NCI-H1105 (cell line): Measurements from ENCODE around the gene SNED1.
A peak's percentile ranks its signal among the peaks of the same experiment; 100 is the strongest.

Source experiments
- DNase-seq: peaks from one replicate; lab custom pipeline; 2025; lab: John Stamatoyannopoulos, UW

Gene SNED1

DNA sequence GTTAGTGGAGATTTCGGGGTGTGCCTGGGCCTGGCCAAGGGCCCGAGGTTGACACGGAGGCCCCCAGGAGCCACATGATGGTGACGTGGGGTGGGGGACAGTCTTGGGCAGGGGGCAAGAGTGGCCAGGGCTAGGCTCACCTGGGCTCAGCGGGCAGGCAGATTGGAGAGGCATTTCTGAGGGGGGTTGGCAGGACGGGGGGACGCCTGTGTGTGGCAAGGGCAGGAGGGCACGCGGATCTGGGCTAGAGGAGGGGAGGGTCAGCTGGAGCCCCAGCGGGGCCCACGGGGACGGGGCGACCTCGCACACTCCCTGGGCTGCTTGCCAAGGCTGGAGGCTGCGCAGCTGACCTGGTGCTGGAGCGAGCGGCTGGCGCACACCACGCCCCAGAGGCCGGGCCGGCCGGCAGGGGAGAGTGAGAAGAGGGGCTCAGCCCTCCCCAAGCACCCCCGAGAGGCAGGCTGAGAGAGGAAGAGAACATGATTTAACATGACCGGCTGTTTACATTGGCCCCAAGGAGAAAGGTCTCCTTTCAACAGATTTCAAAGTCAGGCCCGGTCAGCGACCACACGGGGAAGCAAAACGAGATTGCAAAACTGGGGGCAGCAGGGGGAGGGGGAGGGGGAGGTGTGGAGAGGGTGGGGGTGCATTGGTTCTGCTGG, 38.0 kb upstream of the SNED1 start:
- DNase-seq, result peak; percentile 21

DNA sequence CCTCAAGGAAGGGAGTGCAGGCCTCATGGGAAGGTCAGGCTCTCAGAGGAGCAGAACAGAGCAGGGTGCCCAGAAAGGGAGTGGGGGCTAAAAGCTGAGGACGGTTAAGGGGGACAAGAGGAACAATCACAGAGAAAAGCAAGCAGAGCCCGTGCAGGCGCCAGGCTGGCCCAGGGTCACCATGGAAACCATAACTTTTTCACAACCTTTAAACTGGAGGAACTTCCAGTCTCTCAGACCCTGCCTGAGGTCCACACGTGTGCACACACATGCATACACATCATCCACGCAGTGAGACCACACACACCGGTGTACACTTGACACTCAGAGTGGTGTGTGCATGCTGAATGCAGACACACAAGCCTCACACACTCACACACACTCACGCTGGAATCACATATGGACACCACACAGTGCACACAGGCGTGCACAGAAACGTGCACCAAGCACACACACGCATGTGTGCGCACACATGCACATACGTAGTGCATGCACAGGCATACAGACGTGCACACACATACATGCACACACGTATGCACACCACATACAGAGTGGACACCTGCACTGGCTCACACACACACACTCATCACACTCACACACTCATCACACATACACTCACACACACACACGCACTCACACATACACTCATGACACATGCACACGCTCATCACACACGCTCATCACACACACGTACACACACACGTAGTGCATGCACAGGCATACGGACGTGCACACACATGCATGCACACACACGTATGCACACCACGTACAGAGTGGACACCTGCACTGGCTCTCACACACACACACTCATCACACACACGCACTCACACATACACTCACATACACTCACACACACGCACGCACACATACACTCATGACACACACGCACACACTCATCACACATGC, 37.2 kb upstream of the SNED1 start:
- no peak for DNase-seq

GRCh38 chr2:240961910-240962299, 36.5 kb upstream of the SNED1 start:
- no peak for DNase-seq

DNA sequence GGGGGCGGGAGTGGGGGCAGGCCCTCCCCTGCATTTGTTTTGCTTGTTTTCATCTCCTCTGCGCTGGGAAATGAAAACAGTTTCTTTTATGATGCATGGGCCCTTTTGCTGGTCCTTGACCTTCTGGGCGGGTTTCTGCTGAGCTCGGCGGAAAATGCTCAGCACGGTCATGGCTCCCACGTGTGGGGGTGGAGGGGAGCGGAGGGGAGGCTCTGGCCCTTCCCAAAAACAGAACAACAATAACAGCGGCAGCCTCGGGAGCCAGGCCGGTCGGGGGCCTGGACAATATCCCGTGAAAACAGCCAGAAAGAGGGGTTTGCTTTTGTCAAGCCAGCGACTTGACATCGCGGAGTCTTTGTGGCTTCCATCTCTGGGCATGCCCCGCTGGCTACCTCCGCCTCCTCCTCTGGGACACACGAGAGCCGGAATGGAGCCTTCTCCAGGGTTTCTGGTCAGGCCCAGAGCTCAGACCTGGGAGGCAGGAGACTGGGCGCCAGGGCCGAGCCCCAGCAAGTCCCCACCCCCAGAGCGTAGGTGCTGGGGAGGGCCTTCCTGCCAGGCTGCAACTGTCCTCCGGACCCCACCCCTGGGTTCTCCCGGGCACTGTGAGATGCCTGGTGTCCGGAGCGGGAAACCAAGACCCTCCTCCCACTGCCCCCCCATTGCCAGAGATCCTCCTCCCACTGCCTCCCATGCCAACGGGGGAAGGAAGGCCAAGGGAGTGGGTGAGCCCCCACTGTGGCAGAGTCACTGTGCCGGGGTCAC, 35.9 kb upstream of the SNED1 start:
- no peak for DNase-seq

DNA sequence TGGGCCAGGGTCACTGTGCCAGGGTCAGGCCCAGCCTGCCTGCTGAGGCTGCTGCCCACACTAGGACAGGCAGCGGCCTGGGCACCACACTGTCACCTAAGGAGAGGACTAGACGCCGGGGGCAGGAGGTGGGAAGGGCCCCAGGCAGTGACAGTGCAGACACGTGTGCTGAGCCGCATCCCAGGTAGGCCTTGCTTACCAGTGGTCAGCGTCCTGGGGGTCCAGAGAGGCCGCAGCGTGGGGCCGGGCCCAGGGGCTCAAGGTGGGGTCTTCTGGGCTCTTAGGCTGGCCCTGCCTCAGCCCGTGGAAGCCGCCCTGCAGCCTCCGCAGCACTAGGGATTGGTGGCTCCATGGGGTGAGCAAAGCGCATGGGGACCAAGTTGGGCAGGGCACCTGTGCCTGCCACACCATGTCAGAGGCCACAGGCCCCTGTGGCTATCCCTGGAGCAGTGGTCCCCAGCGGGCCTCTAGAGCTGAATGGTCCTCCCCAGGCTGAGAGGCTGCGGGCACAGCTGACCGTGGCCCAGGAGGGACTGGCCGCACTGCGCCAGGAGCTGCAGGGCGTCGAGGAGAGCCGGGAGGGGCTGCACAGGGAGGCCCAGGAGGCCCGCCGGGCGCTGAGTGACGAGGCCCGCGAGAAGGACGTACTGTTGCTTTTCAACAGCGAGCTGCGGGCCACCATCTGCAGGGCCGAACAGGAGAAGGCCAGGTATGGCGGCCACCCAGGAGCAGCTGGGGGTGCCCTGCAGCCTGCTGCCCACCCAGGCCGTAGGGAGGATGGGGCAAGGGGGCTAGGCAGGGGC, 35.2 kb upstream of the SNED1 start:
- no peak for DNase-seq

- DNase-seq, result no peak
Observed at GRCh38 chr2:240963868-240964703, 34.3 kb upstream of the SNED1 start.

- DNase-seq, result no peak
Observed at GRCh38 chr2:240964704-240965295, 33.6 kb upstream of the SNED1 start.

GRCh38 chr2:240965296-240965904, 33.0 kb upstream of the SNED1 start:
- DNase-seq, result no peak

DNA sequence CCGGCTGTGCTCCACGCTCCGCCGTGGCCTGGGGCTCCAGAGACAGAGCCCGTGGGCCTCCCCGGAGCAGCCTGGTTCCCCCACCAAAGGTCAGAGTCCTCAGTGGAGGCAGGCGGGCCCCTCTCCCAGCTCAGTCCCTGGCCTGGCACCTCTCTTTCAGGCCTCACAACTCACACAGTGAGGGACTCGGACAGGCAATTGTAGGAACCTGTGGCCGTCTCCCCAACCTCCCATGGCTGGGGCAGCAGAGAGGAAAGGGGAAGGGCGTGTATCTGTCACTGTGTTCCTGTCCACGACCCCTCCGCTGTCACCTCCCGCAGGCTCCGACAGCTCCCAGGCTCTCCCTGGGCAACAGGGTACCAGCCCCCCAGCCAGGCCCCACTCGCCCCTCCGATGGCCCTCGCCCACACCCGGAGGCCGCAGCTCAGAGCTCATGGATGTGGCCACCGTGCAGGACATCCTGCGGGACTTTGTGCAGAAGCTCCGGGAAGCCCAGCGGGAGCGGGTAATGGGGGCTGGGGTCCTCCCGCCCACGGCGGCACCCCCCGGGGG, 32.4 kb upstream of the SNED1 start:
- DNase-seq, result no peak

DNA sequence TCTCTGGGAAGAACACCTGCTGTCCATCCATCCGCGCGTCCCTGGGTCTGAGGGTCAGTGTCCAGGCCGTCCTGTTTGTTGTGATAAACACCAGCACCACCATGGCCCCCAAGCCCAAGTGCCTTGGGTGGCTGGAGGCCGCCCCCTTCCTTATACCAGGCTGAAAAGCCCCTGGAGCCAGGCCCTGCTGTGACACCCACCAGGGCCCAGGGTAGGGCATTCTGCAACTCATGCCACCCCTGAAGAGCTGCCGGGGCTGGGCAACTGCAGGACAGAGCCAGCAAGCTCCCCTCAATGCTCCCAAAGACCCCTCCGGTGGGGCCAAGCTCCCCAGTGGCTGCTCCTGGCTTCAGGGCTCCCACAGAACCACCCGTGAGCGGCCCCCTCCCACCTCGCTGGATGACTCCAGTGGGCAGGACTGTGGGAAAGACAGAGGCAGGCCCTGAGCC, 31.9 kb upstream of the SNED1 start:
- no peak for DNase-seq

DNA sequence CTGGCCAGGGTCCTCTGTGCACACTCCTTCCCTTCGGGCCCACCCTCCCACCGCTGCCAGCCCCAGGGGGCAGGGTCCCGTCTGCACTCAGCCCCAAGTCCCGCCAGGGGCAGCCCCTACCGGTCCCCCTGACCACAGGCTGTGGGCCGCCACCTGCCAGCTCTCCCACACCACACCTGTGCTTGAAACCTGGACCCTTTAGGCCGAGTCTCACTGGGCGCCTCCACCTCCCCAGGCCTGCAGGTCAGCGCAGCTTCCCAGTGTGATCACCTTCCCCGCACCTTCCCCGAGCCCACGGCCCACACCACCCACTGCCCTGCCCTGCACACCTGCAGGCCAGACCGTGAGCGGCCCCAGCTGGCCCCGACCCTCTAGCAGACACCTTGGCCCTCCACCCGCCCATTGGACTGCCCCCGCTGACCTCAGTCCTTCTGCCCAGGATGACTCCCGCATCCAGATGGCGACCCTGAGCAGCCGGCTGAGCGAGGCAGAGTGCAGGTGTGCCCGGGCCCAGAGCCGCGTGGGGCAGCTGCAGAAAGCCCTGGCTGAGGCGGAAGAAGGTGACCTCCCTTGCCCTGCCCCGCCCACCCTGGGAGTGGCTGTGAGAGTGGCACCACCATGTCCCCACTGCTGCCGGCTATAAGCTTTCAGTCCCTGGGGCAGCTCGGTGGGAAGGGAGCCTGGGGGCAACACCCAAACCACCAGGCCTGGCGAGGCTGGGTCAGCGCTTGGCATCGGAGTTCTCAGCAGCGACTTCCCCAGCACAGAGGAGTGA, 31.3 kb upstream of the SNED1 start:
- DNase-seq, result no peak

- no peak for DNase-seq
Observed at GRCh38 chr2:240967681-240968621, 30.5 kb upstream of the SNED1 start.

- no peak for DNase-seq
Observed at GRCh38 chr2:240968731-240969624, 29.4 kb upstream of the SNED1 start.

GRCh38 chr2:240970104-240970503, 28.3 kb upstream of the SNED1 start:
- DNase-seq, result no peak

- no peak for DNase-seq
Observed at GRCh38 chr2:240970816-240971215, 27.6 kb upstream of the SNED1 start.

- DNase-seq, result no peak
Observed at GRCh38 chr2:240972201-240972600, 26.2 kb upstream of the SNED1 start.
